IMR-90 (cell line): ENCODE data around the gene SPATA21. TPM values are rescaled to one million over a fixed set of nuclear protein-coding genes. Genes with fewer than 3 reads are reported as not detected.

Source experiments
- ATAC-seq: fragments of 200-7000 bp; cut with Tn5 transposase; 2 replicates; pipeline ENCODE4 v1.9.1; 2020; ENCODE audit warnings: low read depth, mild to moderate bottlenecking, moderate library complexity
- BruUV-seq: library from RNA; stranded (reverse); fragments of 400-500 nt; replicated peaks from 2 replicates; lab custom pipeline; 2021; lab: Mats Ljungman, UMichigan
- CTCF ChIA-PET: fragments of 300-600 bp; formaldehyde crosslinking; extraction: SDS; loops from one replicate; lab custom pipeline; 2021; ENCODE audit warnings: antibody characterized with exemption; lab: Yijun Ruan, JAX
- POLR2A ChIA-PET: fragments of 300-600 bp; sonication (Branson Sonifier 250); formaldehyde crosslinking; loops from one replicate; lab custom pipeline; 2022; ENCODE audit warnings: antibody characterized with exemption; ENCODE audit not compliant: unreplicated experiment; lab: Charles Lee
- DNase-seq: peaks from one replicate; pipeline ENCODE4 v3.0.0; 2013
- H2AFZ ChIP-seq: replicated peaks from 2 replicates; pipeline ENCODE3; 2013; ENCODE audit warnings: low read length, mild to moderate bottlenecking; ENCODE audit not compliant: poor library complexity
- H2AK5ac ChIP-seq: 2 replicates; pipeline ENCODE4 v1.6.1; 2013; ENCODE audit warnings: low read depth, low read length, inconsistent platforms
- H2AK9ac ChIP-seq: replicated peaks from 2 replicates; pipeline ENCODE3; 2013; ENCODE audit warnings: mild to moderate bottlenecking, low read depth, low read length, moderate library complexity; ENCODE audit not compliant: poor library complexity
- H2BK120ac ChIP-seq: 2 replicates; pipeline ENCODE4 v1.6.1; 2013; ENCODE audit warnings: low read depth, low read length, inconsistent platforms
- H2BK15ac ChIP-seq: 3 replicates; pipeline ENCODE4 v1.6.1; 2013; ENCODE audit warnings: low read depth, low read length, inconsistent platforms
- H2BK20ac ChIP-seq: 2 replicates; pipeline ENCODE4 v1.6.1; 2013; ENCODE audit warnings: low read depth, mild to moderate bottlenecking, inconsistent platforms, low read length, moderate library complexity
- H2BK5ac ChIP-seq: 2 replicates; pipeline ENCODE4 v1.6.1; 2013; ENCODE audit warnings: mild to moderate bottlenecking, low read depth, low read length, inconsistent platforms; ENCODE audit not compliant: poor library complexity, severe bottlenecking
- H3K14ac ChIP-seq: replicated peaks from 2 replicates; pipeline ENCODE4 v1.6.1; 2013; ENCODE audit warnings: low read depth, low read length, inconsistent platforms
- H3K18ac ChIP-seq: 2 replicates; pipeline ENCODE4 v1.6.1; 2013; ENCODE audit warnings: low read depth, low read length, control low read depth
- H3K23ac ChIP-seq: 2 replicates; pipeline ENCODE4 v1.6.1; 2013; ENCODE audit warnings: low read depth, low read length, inconsistent platforms
- H3K27ac ChIP-seq: 2 replicates; pipeline ENCODE4 v1.5.1; 2013; ENCODE audit warnings: mild to moderate bottlenecking, control low read depth, low read length; ENCODE audit not compliant: insufficient read depth
- H3K27me3 ChIP-seq: 2 replicates; pipeline ENCODE4 v1.6.1; 2013; ENCODE audit warnings: low read length; ENCODE audit not compliant: control insufficient read depth, insufficient read depth
- H3K36me3 ChIP-seq: 2 replicates; pipeline ENCODE4 v1.6.1; 2013; ENCODE audit warnings: low read length, mixed read lengths; ENCODE audit not compliant: control insufficient read depth, insufficient read depth
- H3K4ac ChIP-seq: 2 replicates; pipeline ENCODE4 v1.6.1; 2013; ENCODE audit warnings: low read depth, low read length, inconsistent platforms
- H3K4me1 ChIP-seq: 2 replicates; pipeline ENCODE4 v1.6.1; 2013; ENCODE audit warnings: low read length, mixed read lengths; ENCODE audit not compliant: control insufficient read depth, insufficient read depth
- H3K4me2 ChIP-seq: 2 replicates; pipeline ENCODE4 v1.6.1; 2013; ENCODE audit warnings: low read depth, mild to moderate bottlenecking, control low read depth, low read length, moderate library complexity
- H3K4me3 ChIP-seq: 2 replicates; pipeline ENCODE4 v1.5.1; 2013; ENCODE audit warnings: low read depth, mild to moderate bottlenecking, control low read depth, low read length, moderate library complexity; ENCODE audit not compliant: insufficient read depth
- H3K56ac ChIP-seq: 2 replicates; pipeline ENCODE4 v1.6.1; 2013; ENCODE audit warnings: low read length, inconsistent platforms; ENCODE audit not compliant: insufficient read depth; ENCODE audit errors: extremely low read depth
- H3K79me1 ChIP-seq, 2 experiments: 2 replicates each; pipeline ENCODE4 v1.6.1; 2013; ENCODE audit warnings: low read length in 2 of 2, inconsistent platforms in 1 of 2, low read depth in 1 of 2
- H3K9ac ChIP-seq: 2 replicates; pipeline ENCODE4 v1.6.1; 2013; ENCODE audit warnings: low read depth, low read length, control low read depth
- H3K9me1 ChIP-seq: 2 replicates; pipeline ENCODE4 v1.6.1; 2013; ENCODE audit warnings: low read length, inconsistent platforms; ENCODE audit not compliant: insufficient read depth
- H3K9me3 ChIP-seq: 2 replicates; pipeline ENCODE4 v1.6.1; 2013; ENCODE audit warnings: low read length; ENCODE audit not compliant: control insufficient read depth, insufficient read depth
- H4K20me1 ChIP-seq: 2 replicates; pipeline ENCODE4 v1.6.1; 2013; ENCODE audit warnings: low read length, inconsistent platforms; ENCODE audit not compliant: insufficient read depth
- H4K5ac ChIP-seq: 2 replicates; pipeline ENCODE4 v1.6.1; 2013; ENCODE audit warnings: mild to moderate bottlenecking, low read depth, low read length, control low read depth
- H4K8ac ChIP-seq, 2 experiments: 2 replicates each; pipeline ENCODE4 v1.6.1; 2013; ENCODE audit warnings: low read depth in 2 of 2, low read length in 2 of 2, control low read depth in 1 of 2, inconsistent platforms in 1 of 2
- H4K91ac ChIP-seq: 2 replicates; pipeline ENCODE4 v1.6.1; 2013; ENCODE audit warnings: low read depth, low read length, inconsistent platforms; ENCODE audit not compliant: insufficient read depth
- BHLHE40 ChIP-seq: fragments of 150-350 bp; IDR thresholded peaks from 2 replicates; pipeline ENCODE4 v1.6.1; 2016; ENCODE audit warnings: mild to moderate bottlenecking, low read depth, low read length
- CEBPB ChIP-seq: IDR thresholded peaks from 2 replicates; pipeline ENCODE4 v1.6.1; 2012; ENCODE audit warnings: low read depth, low read length, improper control_type of control experiment
- MAZ ChIP-seq: IDR thresholded peaks from 2 replicates; pipeline ENCODE4 v1.6.1; 2012; ENCODE audit warnings: low read depth, mild to moderate bottlenecking, low read length, improper control_type of control experiment, moderate library complexity, borderline replicate concordance
- MXI1 ChIP-seq: IDR thresholded peaks from 2 replicates; pipeline ENCODE4 v1.6.1; 2012; ENCODE audit warnings: low read depth, mild to moderate bottlenecking, low read length, moderate library complexity, borderline replicate concordance
- WGBS, 2 experiments: methylation state at CpG; one replicate each; pipeline versions ENCODE4 v1.1.5 to v1.1.7; 2013; ENCODE audit warnings: missing lambda C conversion rate in 2 of 2; ENCODE audit not compliant: insufficient read length in 1 of 2; ENCODE audit errors: extremely low coverage in 2 of 2; 5-methylcytosine and 5-hydroxymethylcytosine counted together
- dilution Hi-C: fragments of 300-500 bp; cut with HindIII; formaldehyde crosslinking; loops from one replicate; pipeline ENCODE4 v1.14.3; 2018; ENCODE audit warnings: low sequenced_read_pairs; ENCODE audit not compliant: unreplicated experiment
- in situ Hi-C: fragments of 300-500 bp; cut with MboI; formaldehyde crosslinking; loops from 3 replicates; pipeline ENCODE4 v1.14.3; 2019; ENCODE audit warnings: low sequenced_read_pairs, inconsistent platforms, mixed read lengths
- intact Hi-C: fragments of 100-400 bp; cut with micrococcal nuclease; formaldehyde crosslinking; loops from 2 replicates; pipeline ENCODE4 v1.10.0; 2022
- polyA plus RNA-seq, 3 experiments: library from polyadenylated mRNA; depleted of rRNA; stranded (reverse); fragments of >200 nt; gene quantifications; 2 replicates each; pipeline ENCODE4 v1.2.3, GENCODE V29; 2012; ENCODE audit warnings: low replicate concordance in 1 of 3
- total RNA-seq: library from RNA; depleted of rRNA; stranded (reverse); fragments of >200 nt; gene quantifications from 2 replicates; pipeline ENCODE4 v1.2.3, GENCODE V29; 2012
- TF ChIP-seq, protein P1 (sequence below): fragments of 150-350 bp; IDR thresholded peaks from 2 replicates; pipeline ENCODE4 v1.6.1; 2017; ENCODE audit warnings: mild to moderate bottlenecking, antibody characterized with exemption, low read length, low read depth
- TF ChIP-seq, protein P2 (sequence below): fragments of 150-350 bp; IDR thresholded peaks from 2 replicates; pipeline ENCODE4 v1.6.1; 2016; ENCODE audit warnings: low read depth, mild to moderate bottlenecking, low read length, moderate library complexity, borderline replicate concordance

SPATA21 gene
- total and polyA plus RNA-seq, 2 of the 4 experiments (the other 2 are of a cell fraction): not detected

DNA sequence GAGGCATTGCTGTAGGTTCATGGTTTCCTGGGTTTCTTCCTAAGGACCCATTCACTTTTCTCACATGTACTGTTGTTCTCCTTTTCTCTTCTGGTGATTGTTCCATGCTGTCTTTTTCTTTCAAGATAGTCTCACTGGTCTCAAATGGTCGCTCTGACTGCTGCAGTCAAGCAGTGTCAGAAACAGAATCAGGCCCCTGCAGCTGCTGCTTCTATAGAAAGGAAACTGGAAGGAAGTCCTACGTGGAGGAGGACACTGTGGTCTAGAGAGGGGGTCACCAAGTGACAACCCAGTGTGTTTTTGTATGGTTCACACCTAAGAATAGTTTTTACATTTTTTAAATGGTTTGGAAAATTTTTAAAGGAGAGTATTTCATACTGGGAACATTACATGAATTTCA is 5.7 kb upstream of the SPATA21 start:
- H3K18ac ChIP-seq: no peak overlapping the region
- H2AK9ac ChIP-seq: no peak overlapping the region
- H3K36me3 ChIP-seq: peaks cover 35% of the 10 kb centered on the region
- no peak overlapping the region for H2BK120ac ChIP-seq
- intact Hi-C loops: no loop called here
- CTCF ChIA-PET: no interaction called here
- no peak for DNase-seq
- peaks cover 2% of the 10 kb centered on the region for H3K4me1 ChIP-seq
- H4K20me1 ChIP-seq: peaks cover 31% of the 10 kb centered on the region; the same call in 1 of the 2 replicates
- no peak overlapping the region for H4K8ac ChIP-seq
- no peak overlapping the region for H3K4me3 ChIP-seq
- 60% methylated on average over 1 of the region's 2 CpGs; no CpG with 5 or more reads in 1 of the 2 experiments for WGBS, 2 experiments
- H3K27ac ChIP-seq: no peak overlapping the region
- H2BK5ac ChIP-seq: no peak overlapping the region
- H2BK15ac ChIP-seq: no peak overlapping the region
- H4K5ac ChIP-seq: no peak overlapping the region
- no peak overlapping the region for H3K23ac ChIP-seq
- no peak overlapping the region for H4K91ac ChIP-seq
- peaks cover 25 to 68% of the 10 kb centered on the region in 2 experiments for H3K79me1 ChIP-seq
- POLR2A ChIA-PET: no interaction called here
- no peak overlapping the region for H3K4ac ChIP-seq
- H2BK20ac ChIP-seq: no peak overlapping the region
- no TSS peak for BruUV-seq
- H3K4me2 ChIP-seq: no peak overlapping the region
- no peak overlapping the region for H2AFZ ChIP-seq
- H2AK5ac ChIP-seq: no peak overlapping the region
- no peak overlapping the region for H3K14ac ChIP-seq
- H3K9ac ChIP-seq: no peak overlapping the region
- no peaks in the 10 kb centered on the region for H3K9me3 ChIP-seq
- no peak overlapping the region for H3K56ac ChIP-seq
- no peaks in the 10 kb centered on the region for H3K27me3 ChIP-seq
- no peak for ATAC-seq
- peaks cover 9% of the 10 kb centered on the region; the same call in 1 of the 2 replicates for H3K9me1 ChIP-seq
- TF ChIP-seq BHLHE40 (no peak), CEBPB (no peak), MAZ (no peak), MXI1 (no peak)
- TF ChIP-seq, protein P1, sequence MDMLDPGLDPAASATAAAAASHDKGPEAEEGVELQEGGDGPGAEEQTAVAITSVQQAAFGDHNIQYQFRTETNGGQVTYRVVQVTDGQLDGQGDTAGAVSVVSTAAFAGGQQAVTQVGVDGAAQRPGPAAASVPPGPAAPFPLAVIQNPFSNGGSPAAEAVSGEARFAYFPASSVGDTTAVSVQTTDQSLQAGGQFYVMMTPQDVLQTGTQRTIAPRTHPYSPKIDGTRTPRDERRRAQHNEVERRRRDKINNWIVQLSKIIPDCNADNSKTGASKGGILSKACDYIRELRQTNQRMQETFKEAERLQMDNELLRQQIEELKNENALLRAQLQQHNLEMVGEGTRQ: no peak
- TF ChIP-seq, protein P2, sequence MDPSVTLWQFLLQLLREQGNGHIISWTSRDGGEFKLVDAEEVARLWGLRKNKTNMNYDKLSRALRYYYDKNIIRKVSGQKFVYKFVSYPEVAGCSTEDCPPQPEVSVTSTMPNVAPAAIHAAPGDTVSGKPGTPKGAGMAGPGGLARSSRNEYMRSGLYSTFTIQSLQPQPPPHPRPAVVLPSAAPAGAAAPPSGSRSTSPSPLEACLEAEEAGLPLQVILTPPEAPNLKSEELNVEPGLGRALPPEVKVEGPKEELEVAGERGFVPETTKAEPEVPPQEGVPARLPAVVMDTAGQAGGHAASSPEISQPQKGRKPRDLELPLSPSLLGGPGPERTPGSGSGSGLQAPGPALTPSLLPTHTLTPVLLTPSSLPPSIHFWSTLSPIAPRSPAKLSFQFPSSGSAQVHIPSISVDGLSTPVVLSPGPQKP: no peak
- dilution Hi-C loops: no loop called here
- in situ Hi-C loops: no loop called here
